HG02884 (cell line): Measurements from ENCODE around the gene IFNA2.
A peak's percentile ranks its signal among the peaks of the same experiment; 100 is the strongest.
"Not testable (repeated sequence)": the region's sequence is repeated elsewhere in the genome, so short reads cannot be mapped to it uniquely, and the experiment has no call there.

Source experiments
- ATAC-seq: cut with Tn5 transposase; IDR thresholded peaks from one replicate; pipeline ENCODE4 v1.9.1; 2021; ENCODE audit warnings: mild to moderate bottlenecking, moderate library complexity; ENCODE audit not compliant: unreplicated experiment

The IFNA2 gene

DNA sequence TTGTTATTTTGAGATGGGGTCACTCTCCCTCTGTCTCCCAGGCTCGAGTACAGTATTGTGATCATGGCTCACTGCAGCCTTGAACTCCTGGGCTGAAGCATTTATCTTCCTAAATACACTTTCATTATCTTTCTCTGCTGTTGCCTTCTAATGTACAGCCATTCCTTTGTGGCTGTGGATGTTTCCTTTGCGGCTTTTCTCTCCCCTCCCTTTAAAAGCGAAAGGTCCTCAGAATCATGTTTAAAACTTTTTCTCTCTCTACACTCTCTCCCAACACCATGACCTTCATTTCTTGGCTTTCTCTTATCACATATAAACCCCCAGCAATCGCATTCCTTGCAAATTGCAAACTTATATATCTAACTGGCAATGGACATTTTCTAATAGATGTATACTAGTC is 1.6 kb downstream of the IFNA2 start:
- no peak for ATAC-seq

DNA sequence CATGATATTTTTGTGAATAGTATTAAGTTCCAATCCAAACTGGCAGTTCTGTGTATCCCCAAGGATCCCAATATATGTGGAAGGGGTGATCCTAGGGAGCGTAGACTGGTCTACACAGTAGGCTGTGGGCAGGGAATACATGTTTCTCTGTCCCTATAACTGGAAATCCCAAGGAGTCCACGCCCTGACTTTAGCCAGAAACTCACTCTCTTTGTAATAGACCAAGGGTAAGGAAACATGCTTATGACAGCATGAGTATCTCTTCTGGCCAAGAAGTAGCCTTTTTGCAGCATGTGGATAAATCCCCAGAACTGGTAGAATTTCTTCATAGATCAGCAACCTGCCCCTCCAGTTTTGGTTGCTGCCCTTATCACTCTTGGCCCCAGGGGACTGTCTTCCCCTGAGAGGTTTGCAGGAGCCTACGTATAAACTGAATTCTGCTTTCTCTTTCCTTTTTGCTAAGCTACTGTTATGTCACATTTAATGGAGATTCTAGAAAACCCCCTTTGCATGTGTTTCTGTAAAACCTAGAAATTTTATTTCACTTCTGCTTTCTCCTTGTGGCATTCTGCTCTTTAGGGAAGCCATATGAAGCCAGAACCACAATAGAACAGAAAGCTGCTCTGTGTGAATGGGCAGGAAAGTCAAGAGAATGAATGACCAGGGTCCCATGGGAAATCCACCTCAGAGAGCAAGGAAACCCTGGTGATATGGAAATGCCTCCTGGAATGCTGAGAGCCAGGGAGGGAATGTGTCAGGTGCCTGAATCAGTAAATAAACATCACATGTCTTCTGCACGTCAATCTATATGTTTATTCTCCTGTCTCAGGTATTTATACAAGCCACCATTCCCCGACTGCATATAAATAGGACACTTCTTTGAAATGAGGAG is 3.5 kb downstream of the IFNA2 start:
- peak; percentile 97 for ATAC-seq

DNA sequence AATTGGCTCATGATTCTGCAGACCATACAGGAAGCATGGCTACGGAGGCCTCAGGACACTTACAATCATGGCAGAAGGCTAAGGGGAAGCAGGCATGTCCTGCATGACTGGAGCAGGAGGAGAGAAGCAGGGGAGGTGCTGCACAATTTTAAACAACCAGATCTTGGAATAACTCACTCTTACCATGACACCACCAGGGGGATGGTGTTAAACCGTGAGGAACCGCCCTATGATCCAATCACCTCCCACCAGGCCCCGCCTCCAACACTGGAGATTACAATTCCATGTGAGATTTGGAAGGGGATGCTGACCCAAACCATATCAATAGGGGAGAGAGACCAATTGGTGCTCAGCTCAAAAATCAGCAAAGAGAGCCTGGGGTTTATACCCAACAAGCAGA is 13.7 kb downstream of the IFNA2 start:
- ATAC-seq = not testable (repeated sequence)

DNA sequence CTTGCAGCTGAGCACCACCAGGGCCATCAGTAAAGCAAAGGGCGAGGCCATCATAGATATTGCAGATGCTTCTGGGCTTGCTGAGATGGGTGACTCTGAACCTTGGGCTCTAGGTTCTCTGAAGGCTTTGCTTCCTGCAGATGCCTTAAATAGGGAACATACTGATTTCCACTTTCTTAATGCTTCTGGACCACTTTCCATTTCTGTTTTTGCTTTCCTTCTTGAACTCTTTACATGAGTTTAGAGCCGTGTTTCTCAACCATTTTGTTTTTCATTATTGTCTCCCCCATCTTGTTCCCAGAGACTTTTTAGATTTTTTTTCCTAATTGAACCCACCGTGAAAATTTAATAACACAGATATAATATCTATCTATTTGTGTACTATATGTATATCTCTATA is 17.2 kb downstream of the IFNA2 start, which contains the start of gene IFNA13:
Gene IFNA13 (minus strand): TSS at position 101 of the 400 bp plus-strand sequence. CDS start 47 bp downstream, at position 54.
- ATAC-seq = no peak

DNA sequence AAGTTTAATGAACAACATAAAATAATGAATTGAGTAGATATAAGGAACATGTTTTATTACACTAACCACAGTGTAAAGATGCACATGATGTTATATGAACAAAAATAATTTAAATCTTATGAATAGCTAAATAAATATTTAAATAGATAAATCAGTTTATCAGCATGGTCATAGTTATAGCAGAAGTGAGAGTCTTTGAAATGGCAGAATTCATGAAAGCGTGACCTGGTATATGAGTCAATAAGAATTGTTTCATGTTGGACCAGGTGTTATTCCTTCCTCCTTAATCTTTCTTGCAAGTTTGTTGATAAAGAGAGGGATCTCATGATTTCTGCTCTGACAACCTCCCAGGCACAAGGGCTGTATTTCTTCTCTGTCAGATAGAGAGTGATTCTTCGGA is 18.0 kb downstream of the IFNA2 start:
- peak; percentile 96 for ATAC-seq

DNA sequence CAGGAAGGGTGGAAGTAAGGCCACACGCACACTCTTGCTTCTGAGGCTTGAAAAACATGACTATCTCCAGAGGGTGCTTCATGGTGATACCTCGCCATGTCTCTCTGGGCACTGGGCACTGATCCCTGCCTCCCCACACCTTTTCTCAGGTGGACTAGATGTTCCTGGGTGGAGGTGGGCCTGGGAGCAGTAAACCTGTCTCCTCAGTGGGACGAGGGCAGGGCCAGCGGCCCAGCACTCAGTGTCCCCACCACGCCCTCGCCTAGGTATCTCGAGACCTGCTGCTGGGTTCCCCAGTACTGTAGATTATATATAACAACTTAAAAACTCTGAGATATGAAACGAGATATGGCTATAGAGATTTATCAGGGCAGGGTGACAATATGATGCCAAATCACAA is 22.9 kb downstream of the IFNA2 start:
- no peak for ATAC-seq

DNA sequence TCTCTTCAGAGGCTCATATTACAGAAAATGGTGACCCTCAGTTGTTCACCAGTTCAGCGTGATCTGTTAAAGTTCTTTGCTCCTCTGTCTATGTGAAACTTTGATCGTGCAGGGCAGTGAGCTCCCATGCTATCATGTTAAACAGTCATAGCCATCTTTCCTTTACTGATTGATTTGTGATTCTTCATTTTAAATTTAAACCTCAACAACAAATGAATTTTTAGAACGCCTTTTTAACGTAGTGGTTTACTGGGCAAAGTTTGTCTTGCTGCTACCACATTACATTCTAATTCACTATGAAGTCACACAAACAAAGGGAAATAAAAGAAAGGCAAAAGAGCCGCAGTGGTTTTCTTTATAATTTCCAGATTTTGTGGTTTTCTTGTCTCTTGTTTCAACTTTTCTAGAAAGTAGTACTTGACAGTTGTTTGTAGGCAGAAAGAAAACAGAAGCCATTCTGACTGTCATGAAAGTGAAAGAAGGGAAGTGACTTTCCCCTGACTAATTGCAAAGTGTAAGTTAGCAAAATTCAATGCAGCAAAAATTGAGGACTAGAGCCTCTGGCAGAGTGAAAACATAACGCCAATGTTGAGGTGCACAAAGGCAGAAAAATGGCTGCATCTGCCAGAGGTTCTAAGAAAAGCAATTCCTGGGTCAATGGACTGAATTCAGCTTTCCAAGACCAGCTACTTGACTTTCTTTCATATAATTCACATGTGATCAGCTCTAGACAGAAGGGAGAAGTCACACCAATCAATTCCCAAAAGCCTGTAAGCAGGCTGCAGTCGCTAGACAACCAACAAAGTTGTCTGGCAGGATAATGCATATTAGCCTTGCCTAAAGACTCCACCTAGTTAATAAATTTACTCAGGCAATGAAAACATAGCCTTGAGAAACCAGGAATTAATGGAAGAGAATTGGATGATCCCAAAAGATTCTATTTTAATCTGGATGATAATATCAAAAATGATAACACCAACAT is 27.4 kb downstream of the IFNA2 start:
- ATAC-seq = peak; percentile 96

DNA sequence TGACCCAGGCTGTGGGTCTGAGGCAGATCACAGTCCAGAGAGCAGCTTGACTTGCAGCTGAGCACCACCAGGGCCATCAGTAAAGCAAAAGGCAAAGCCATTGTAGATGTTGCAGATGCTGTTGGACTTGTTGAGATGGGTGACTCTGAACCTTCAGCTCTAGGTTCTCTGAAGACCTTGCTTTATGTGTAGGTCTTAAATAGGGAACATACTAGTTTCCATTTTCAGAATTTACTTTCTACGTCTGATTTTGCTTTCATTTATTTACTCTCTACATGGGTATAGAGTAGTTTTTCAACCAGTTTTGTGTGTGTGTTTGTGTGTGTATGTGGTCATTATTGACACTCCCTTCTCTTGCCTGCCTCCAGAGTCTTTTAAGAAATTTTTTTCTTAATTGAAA is 34.4 kb downstream of the IFNA2 start, which contains the start of gene IFNA6:
Gene IFNA6 (minus strand): TSS at position 101 of the 400 bp plus-strand sequence. CDS start 0 bp downstream, at position 101.
- no peak for ATAC-seq

DNA sequence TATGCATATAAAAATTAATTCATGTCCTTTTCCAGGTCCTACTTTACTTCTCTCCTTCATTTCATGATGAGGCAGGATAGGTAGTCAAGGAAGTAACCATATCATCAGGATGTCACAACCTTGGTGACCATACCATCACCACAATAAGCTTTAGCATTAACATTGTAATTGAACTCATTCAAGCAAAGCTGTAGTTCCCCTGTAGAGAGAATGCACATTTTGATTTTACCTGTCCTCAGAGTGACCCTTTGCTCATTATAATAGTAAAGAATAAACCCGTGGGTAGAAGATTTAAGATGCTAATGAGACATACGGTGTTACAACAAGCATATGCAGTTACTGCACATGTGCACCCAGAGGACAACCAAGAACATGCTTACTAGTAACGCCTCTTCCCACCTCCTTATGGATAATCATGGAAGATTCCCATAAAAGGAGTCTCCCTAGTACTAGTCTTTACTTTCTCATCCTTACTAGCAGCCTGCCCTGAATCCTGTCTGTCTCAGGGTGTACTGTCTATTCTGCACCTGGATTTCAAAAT is 36.7 kb downstream of the IFNA2 start:
- no peak for ATAC-seq

DNA sequence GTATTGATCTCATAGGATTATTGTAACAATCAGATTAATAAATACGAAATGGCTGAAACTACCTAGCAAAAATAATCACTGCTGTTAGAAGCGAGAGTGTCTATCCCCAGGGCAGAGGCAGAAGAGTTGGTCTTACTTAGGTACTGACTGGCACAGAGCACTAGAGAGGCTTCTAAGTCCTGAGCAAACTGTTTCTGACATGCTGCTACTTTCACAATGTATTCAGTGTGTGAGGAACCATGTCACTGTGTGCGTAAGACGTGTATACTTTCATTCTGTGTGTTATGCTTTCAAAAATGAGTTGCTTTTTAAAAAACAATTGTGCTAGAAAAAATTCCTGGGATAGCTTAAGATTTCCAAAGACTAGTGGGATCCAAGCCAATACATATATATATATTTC is 44.5 kb downstream of the IFNA2 start:
- no peak for ATAC-seq

DNA sequence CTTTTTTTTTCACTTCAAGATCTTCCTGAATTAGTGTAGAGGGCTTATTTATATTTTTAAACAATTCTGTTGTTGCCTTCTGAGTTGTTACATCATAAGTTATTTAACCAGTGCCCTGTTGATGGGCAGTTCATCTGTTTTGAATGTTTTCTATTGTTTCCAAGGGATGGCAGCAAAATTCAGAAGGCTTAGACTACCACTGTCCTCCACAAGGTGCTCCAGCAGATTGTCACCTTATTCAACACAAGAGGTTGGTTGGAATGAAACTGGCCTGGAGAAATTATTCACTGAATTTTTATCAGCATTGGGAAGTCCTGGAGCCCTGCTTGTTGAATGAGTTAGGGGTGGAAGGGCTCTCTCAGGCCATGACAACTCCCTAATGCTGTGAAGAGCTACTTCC is 48.7 kb downstream of the IFNA2 start:
- no peak for ATAC-seq

DNA sequence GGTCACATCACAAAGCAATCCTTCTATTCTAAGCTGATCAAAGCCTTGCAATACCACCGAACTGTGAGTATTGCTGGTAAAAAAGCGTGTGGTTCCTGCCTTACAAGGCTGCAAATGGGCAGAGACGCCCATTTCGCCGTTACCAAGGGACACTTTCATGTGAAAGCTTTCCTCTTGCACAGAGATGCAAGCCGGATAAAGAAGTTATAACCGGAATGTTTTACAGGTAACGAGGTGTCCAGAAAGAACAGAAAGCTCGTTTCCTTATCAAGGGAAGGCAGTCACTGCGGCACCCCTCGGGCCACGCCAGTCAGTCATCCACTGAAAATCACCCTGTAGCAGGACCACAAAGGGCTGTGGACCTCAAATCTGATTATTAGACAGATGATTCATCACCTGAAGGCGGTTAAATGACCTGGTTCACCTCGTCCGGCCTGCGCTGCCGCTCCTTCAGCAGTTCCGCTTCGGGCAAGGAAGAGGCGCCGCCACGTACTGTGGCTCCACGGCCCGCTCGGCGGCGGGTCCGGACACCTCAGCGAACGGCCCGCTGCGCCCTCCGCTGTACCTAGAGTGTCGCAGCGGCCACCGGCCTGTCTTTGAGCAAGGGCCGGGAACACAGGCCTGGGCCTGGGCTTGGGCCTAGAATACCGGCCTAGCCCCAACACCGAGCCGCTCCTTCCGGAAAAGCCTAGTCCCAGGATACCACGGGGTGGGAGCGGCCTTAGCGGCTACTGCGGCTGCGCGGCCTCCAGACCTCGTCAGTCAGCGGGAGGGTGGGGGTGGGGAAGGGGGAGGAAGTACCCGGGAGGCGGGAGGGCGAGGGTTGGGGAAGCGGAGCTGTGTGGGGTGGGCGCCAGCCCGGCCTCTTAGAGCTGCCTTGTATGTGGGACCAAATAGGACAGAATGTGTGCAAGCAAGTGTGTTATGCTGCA is 50.2 kb downstream of the IFNA2 start, which contains the start of gene KLHL9:
Gene KLHL9 (minus strand): TSS at position 704 of the 932 bp plus-strand sequence. CDS start 545 bp downstream, at position 159.
- ATAC-seq = peak; percentile 85
